Measurements from ENCODE around the gene AMACR. TPM values are rescaled to one million over a fixed set of nuclear protein-coding genes. Genes with fewer than 3 reads are reported as not detected.

AMACR gene
- total RNA-seq, 2 experiments from 2014 or later: 4.5 to 5.0 TPM

DNA sequence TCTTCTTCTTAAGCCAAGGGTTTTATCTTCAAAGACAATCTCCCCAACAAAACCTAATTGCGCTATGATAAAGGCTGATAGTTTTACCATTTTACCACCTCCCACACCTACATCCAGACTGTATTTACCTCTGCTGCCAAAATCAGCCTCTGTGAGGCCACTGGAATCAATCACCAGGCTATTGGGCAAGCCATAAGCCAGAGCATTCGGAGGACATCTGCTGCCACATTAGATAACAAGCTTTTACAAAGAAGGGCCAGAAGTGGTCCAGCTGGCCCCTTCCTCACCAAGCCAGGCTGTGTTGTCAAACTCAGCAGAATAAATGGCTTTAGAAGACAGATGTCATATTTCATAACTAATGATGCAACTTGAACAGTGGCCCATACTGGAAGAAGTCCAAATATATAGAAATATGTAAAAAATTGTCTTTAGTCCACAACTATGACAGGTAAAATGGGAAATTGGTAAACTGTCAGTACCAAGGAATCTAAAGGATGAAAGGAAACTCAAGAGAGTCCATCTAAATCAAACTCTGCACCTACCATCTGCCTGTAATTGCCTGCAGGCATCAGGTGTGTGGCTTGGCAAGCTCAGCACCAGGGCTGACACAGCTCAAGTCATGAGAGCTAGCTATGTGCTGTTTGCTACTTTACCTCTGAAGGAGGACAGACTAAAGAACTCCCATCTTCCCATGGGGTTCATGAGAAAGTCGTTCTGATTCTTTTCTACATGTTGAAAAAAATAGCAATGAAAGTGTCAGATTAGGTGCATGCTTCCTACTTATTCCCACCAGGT is 39.4 kb downstream of the AMACR start:
- Histone ChIP-seq H3K4me3 (ENCODE audit: low read depth, low read length, poor library complexity, severe bottlenecking) (no peak overlapping the region), H3K9me2 (ENCODE audit: insufficient read depth, low read length) (no peaks in the 10 kb centered on the region), H3K79me2 (ENCODE audit: insufficient read depth, low read depth, low read length) (no peaks in the 10 kb centered on the region), H2AFZ (ENCODE audit: low read length) (no peak overlapping the region), H4K20me1 (ENCODE audit: insufficient read depth, low read length) (no peaks in the 10 kb centered on the region), H3K27ac (ENCODE audit: low read depth, low read length, poor library complexity, severe bottlenecking) (no peak overlapping the region), H3K4me2 (ENCODE audit: low read length) (no peak overlapping the region), H3K9me3 (ENCODE audit: low read length) (no peaks in the 10 kb centered on the region), H3K36me3 (ENCODE audit: insufficient read depth, low read length) (no peaks in the 10 kb centered on the region), H3K4me1 (ENCODE audit: insufficient read depth, low read length, poor library complexity, severe bottlenecking) (no peaks in the 10 kb centered on the region)
- BruUV-seq (replicated peaks): no TSS peak
- ChIA-PET CTCF (ENCODE audit: unreplicated experiment) (no interaction called here), POLR2A (interaction anchor here (0.6 to 0.7 kb wide), 2 partner anchors 96 to 458 kb away, joined by 3 read pairs; no protein-coding TSS in a partner anchor)
- no peak for DNase-seq (ENCODE audit: low spot score)
- no peak for TF ChIP-seq EZH2phosphoT487 (IDR thresholded peaks at IDR 0.05; ENCODE audit: borderline replicate concordance, low read depth, low read length)
- TF ChIP-seq, protein P1, sequence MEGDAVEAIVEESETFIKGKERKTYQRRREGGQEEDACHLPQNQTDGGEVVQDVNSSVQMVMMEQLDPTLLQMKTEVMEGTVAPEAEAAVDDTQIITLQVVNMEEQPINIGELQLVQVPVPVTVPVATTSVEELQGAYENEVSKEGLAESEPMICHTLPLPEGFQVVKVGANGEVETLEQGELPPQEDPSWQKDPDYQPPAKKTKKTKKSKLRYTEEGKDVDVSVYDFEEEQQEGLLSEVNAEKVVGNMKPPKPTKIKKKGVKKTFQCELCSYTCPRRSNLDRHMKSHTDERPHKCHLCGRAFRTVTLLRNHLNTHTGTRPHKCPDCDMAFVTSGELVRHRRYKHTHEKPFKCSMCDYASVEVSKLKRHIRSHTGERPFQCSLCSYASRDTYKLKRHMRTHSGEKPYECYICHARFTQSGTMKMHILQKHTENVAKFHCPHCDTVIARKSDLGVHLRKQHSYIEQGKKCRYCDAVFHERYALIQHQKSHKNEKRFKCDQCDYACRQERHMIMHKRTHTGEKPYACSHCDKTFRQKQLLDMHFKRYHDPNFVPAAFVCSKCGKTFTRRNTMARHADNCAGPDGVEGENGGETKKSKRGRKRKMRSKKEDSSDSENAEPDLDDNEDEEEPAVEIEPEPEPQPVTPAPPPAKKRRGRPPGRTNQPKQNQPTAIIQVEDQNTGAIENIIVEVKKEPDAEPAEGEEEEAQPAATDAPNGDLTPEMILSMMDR (conservative IDR thresholded peaks at IDR 0.05; ENCODE audit: low read length): no peak
- intact Hi-C loops (cut with micrococcal nuclease; ENCODE audit: unreplicated experiment): no loop called here

- Histone ChIP-seq H3K4me3 (ENCODE audit: low read depth, low read length, poor library complexity, severe bottlenecking) (no peak overlapping the region), H2AFZ (ENCODE audit: low read length) (no peak overlapping the region), H3K27ac (ENCODE audit: low read depth, low read length, poor library complexity, severe bottlenecking) (no peak overlapping the region), H3K9me3 (ENCODE audit: low read length) (no peaks in the 10 kb centered on the region), H3K4me1 (ENCODE audit: insufficient read depth, low read length, poor library complexity, severe bottlenecking) (no peaks in the 10 kb centered on the region), H3K79me2 (ENCODE audit: insufficient read depth, low read depth, low read length) (no peaks in the 10 kb centered on the region), H3K4me2 (ENCODE audit: low read length) (no peak overlapping the region), H3K9me2 (ENCODE audit: insufficient read depth, low read length) (no peaks in the 10 kb centered on the region), H4K20me1 (ENCODE audit: insufficient read depth, low read length) (no peaks in the 10 kb centered on the region), H3K36me3 (ENCODE audit: insufficient read depth, low read length) (no peaks in the 10 kb centered on the region)
- no peak for DNase-seq (ENCODE audit: low spot score)
- BruUV-seq (replicated peaks): no TSS peak
- CTCF ChIA-PET (ENCODE audit: unreplicated experiment): no interaction called here
- intact Hi-C loops (cut with micrococcal nuclease; ENCODE audit: unreplicated experiment): no loop called here
- POLR2A ChIA-PET: no interaction called here
- TF ChIP-seq, protein P1 (conservative IDR thresholded peaks at IDR 0.05; ENCODE audit: low read length): no peak
- TF ChIP-seq EZH2phosphoT487 (IDR thresholded peaks at IDR 0.05; ENCODE audit: borderline replicate concordance, low read depth, low read length): no peak
These were observed 41.0 kb downstream of the AMACR start for GRCh38 chr5:33966805-33967204.

DNA sequence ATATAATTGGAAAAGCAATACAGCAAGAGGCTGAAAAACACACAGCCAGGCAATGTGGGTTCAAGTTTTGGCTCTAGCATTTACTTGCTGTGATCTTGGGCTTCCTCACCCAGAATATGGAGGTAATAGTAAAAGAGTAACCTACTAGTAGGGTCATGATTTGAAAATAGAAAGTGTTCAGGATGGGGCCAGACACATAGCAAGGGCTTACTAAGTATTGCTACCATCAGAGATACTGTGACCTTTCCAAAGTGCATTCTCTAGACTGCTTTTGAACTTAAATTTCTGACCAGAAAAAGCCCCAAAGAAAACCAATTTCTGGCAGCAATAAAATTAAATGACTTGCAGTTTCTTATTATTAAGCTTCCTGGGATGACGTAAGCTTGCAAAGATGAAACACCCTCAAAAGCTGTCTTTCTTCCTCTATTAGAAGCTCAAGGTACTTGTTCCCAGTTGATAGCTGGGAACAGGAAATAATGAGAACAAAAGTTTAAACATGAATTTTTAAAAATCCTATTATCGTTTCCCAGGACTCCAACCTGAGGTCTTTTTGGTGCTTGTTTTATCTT is 43.6 kb downstream of the AMACR start:
- CTCF ChIA-PET (ENCODE audit: unreplicated experiment): no interaction called here
- BruUV-seq (replicated peaks): no TSS peak
- no peak for DNase-seq (ENCODE audit: low spot score)
- Histone ChIP-seq H3K79me2 (ENCODE audit: insufficient read depth, low read depth, low read length) (no peaks in the 10 kb centered on the region), H3K9me2 (ENCODE audit: insufficient read depth, low read length) (0 out of 2 replicates have a peak, but pooled peaks cover under 1% of the 10 kb centered on the region), H3K4me3 (ENCODE audit: low read depth, low read length, poor library complexity, severe bottlenecking) (no peak overlapping the region), H4K20me1 (ENCODE audit: insufficient read depth, low read length) (no peaks in the 10 kb centered on the region), H3K4me2 (ENCODE audit: low read length) (no peak overlapping the region), H3K4me1 (ENCODE audit: insufficient read depth, low read length, poor library complexity, severe bottlenecking) (no peaks in the 10 kb centered on the region), H3K27ac (ENCODE audit: low read depth, low read length, poor library complexity, severe bottlenecking) (no peak overlapping the region), H3K9me3 (ENCODE audit: low read length) (no peaks in the 10 kb centered on the region), H3K36me3 (ENCODE audit: insufficient read depth, low read length) (no peaks in the 10 kb centered on the region), H2AFZ (ENCODE audit: low read length) (no peak overlapping the region)
- no peak for TF ChIP-seq EZH2phosphoT487 (IDR thresholded peaks at IDR 0.05; ENCODE audit: borderline replicate concordance, low read depth, low read length)
- TF ChIP-seq, protein P1 (conservative IDR thresholded peaks at IDR 0.05; ENCODE audit: low read length): no peak
- POLR2A ChIA-PET: interaction anchor here (0.6 to 1.0 kb wide), 3 partner anchors 19 to 811 kb away, joined by 3 read pairs; no protein-coding TSS in a partner anchor
- intact Hi-C loops (cut with micrococcal nuclease; ENCODE audit: unreplicated experiment): no loop called here

Measured in OCI-LY7 (cell line).